A549 (cell line): ENCODE data around the gene AKR1C3. TPM values are rescaled to one million over a fixed set of nuclear protein-coding genes. Genes with fewer than 3 reads are reported as not detected.

Experiments used
- ATAC-seq, 2 experiments: fragments of 200-7000 bp in 1 of 2; fragments of >200 bp in 1 of 2; cut with Nextera tagmentation in 1 of 2; cut with Tn5 transposase in 1 of 2; 3 replicates each; pipeline versions ENCODE4 v1.8.0 to v1.9.1; 2018 to 2020; ENCODE audit warnings: mild to moderate bottlenecking in 1 of 2, moderate library complexity in 1 of 2
- CTCF ChIA-PET: fragments of 300-600 bp; sonication (Branson Sonifier 250); formaldehyde crosslinking; extraction: SDS; loops from one replicate; lab custom pipeline; 2021; ENCODE audit warnings: antibody characterized with exemption, inconsistent platforms; lab: Yijun Ruan, JAX
- POLR2A ChIA-PET: fragments of 350-600 bp; formaldehyde crosslinking; extraction: SDS; loops from one replicate; lab custom pipeline; 2021; ENCODE audit warnings: antibody characterized with exemption, inconsistent platforms; lab: Yijun Ruan, JAX
- DNase-seq, 2 experiments: peaks; one replicate each; pipeline versions ENCODE4 v3.0.0 to v3.0.0-alpha.2; 2011 to 2016; ENCODE audit warnings: low read depth in 1 of 2, low spot score in 1 of 2
- FAIRE-seq: peaks from 2 replicates; lab custom pipeline; 2011; peaks lifted over from hg19 to GRCh38; lab: Jason Lieb, UNC
- H3K27ac ChIP-seq, 2 experiments: fragments of >200 bp; sonication (Bioruptor Twin); formaldehyde crosslinking; 3 replicates each; pipeline ENCODE4 v1.5.1; 2016 to 2017
- H3K4me1 ChIP-seq: fragments of >200 bp; sonication (Bioruptor Twin); formaldehyde crosslinking; 3 replicates; pipeline ENCODE4 v1.6.1; 2016
- H3K4me2 ChIP-seq: fragments of >200 bp; sonication (Bioruptor Twin); formaldehyde crosslinking; 3 replicates; pipeline ENCODE4 v1.6.1; 2016
- H3K4me3 ChIP-seq: fragments of >200 bp; sonication (Bioruptor Twin); formaldehyde crosslinking; 3 replicates; pipeline ENCODE4 v1.5.1; 2016
- H3K9me3 ChIP-seq: fragments of >200 bp; sonication (Bioruptor Twin); formaldehyde crosslinking; 3 replicates; pipeline ENCODE4 v1.6.1; 2016
- CBX2 ChIP-seq: fragments of 200-600 bp; sonication (generic); IDR thresholded peaks from 2 replicates; pipeline ENCODE4 v1.6.1; 2016; ENCODE audit warnings: low read depth, mild to moderate bottlenecking, borderline replicate concordance
- CBX8 ChIP-seq: fragments of 200-600 bp; sonication (generic); IDR thresholded peaks from 2 replicates; pipeline ENCODE4 v1.6.1; 2016
- CEBPB ChIP-seq, 2 experiments: fragments of >200 bp in 1 of 2; sonication (Bioruptor Twin) in 1 of 2; formaldehyde crosslinking in 1 of 2; IDR thresholded peaks; 2 replicates each; pipeline ENCODE4 v1.6.1; 2012 to 2016
- CHD4 ChIP-seq: fragments of 200-600 bp; sonication (generic); IDR thresholded peaks from 2 replicates; pipeline ENCODE4 v1.6.1; 2016; ENCODE audit warnings: antibody characterized with exemption, mild to moderate bottlenecking, borderline replicate concordance
- EHF ChIP-seq: fragments of 250-450 bp; sonication (Bioruptor Pico); IDR thresholded peaks from 2 replicates; pipeline ENCODE4 v1.5.0; 2020; ENCODE audit warnings: mild to moderate bottlenecking
- EP300 ChIP-seq, 2 experiments: fragments of >200 bp; sonication (Bioruptor Twin); formaldehyde crosslinking; IDR thresholded peaks; 2 replicates in 1 of 2; 3 replicates in 1 of 2; pipeline ENCODE4 v1.6.1; 2016 to 2017
- FOSB ChIP-seq: fragments of 250-450 bp; sonication (Bioruptor Pico); IDR thresholded peaks from 2 replicates; pipeline ENCODE4 v1.5.0; 2020; ENCODE audit warnings: mild to moderate bottlenecking, moderate library complexity
- FOSL2 ChIP-seq, 2 experiments: fragments of 450-650 bp in 1 of 2; fragments of >200 bp in 1 of 2; sonication (Bioruptor Twin) in 1 of 2; formaldehyde crosslinking; IDR thresholded peaks; 2 replicates each; pipeline versions ENCODE4 v1.5.0 to v1.6.1; 2016 to 2020; ENCODE audit warnings: mild to moderate bottlenecking in 1 of 2, moderate library complexity in 1 of 2
- GATA3 ChIP-seq: IDR thresholded peaks from 2 replicates; pipeline ENCODE4 v1.6.1; 2012; ENCODE audit warnings: borderline replicate concordance
- HEYL ChIP-seq: fragments of 250-450 bp; sonication (Bioruptor Pico); IDR thresholded peaks from 2 replicates; pipeline ENCODE4 v1.8.0; 2021; ENCODE audit warnings: mild to moderate bottlenecking, moderate library complexity
- HOXA7 ChIP-seq: fragments of 250-450 bp; sonication (Bioruptor Pico); IDR thresholded peaks from 2 replicates; pipeline ENCODE4 v1.5.0; 2020; ENCODE audit warnings: mild to moderate bottlenecking, moderate library complexity
- HOXB13 ChIP-seq: fragments of 250-450 bp; sonication (Bioruptor Pico); IDR thresholded peaks from 2 replicates; pipeline ENCODE4 v1.5.0; 2020; ENCODE audit warnings: low read depth, mild to moderate bottlenecking, moderate library complexity
- KDM5A ChIP-seq: fragments of 200-600 bp; sonication (generic); IDR thresholded peaks from 2 replicates; pipeline ENCODE4 v1.6.1; 2016; ENCODE audit warnings: antibody characterized with exemption, mild to moderate bottlenecking
- MAFK ChIP-seq: fragments of 450-650 bp; IDR thresholded peaks from 2 replicates; pipeline ENCODE4 v1.6.1; 2014; ENCODE audit not compliant: partially characterized antibody
- NFE2L2 ChIP-seq: fragments of 150-350 bp; conservative IDR thresholded peaks from 2 replicates; pipeline ENCODE4 v1.6.1; 2014; ENCODE audit warnings: low read length
- NPAS2 ChIP-seq: fragments of 250-450 bp; sonication (Bioruptor Pico); IDR thresholded peaks from 2 replicates; pipeline ENCODE4 v1.8.0; 2022; ENCODE audit warnings: mild to moderate bottlenecking, moderate library complexity, borderline replicate concordance
- RCOR1 ChIP-seq: fragments of 150-350 bp; IDR thresholded peaks from 2 replicates; pipeline ENCODE4 v1.6.1; 2014; ENCODE audit warnings: antibody characterized with exemption, low read length, low read depth
- SREBF2 ChIP-seq: fragments of 450-650 bp; IDR thresholded peaks from 2 replicates; pipeline ENCODE4 v1.6.1; 2014; ENCODE audit warnings: mild to moderate bottlenecking, moderate library complexity
- TFCP2L1 ChIP-seq: fragments of 250-450 bp; sonication (Bioruptor Pico); IDR thresholded peaks from 2 replicates; pipeline ENCODE4 v1.5.0; 2021; ENCODE audit warnings: mild to moderate bottlenecking
- ZNF302 ChIP-seq: fragments of 250-450 bp; sonication (Bioruptor Pico); IDR thresholded peaks from 2 replicates; pipeline ENCODE4 v1.9.0; 2021; ENCODE audit warnings: inconsistent platforms, mild to moderate bottlenecking, moderate library complexity
- WGBS: methylation state at CpG from one replicate; pipeline ENCODE4 v1.1.6; 2017; ENCODE audit errors: missing lambda C conversion rate; 5-methylcytosine and 5-hydroxymethylcytosine counted together
- polyA plus RNA-seq, 4 experiments: library from polyadenylated mRNA; depleted of rRNA in 3 of 4; stranded (reverse); fragments of >200 nt; fragmentation: RNase III in 1 of 4; extraction: RNeasy Plus Mini Kit Qiagen cat#74134 plus additional on column Dnase treatment in 1 of 4; gene quantifications; 2 replicates in 3 of 4; 3 replicates in 1 of 4; pipeline ENCODE4 v1.2.3, GENCODE V29; 2011 to 2017
- TF ChIP-seq, protein P1 (sequence below): fragments of 150-350 bp; IDR thresholded peaks from 2 replicates; pipeline ENCODE4 v1.6.1; 2014; ENCODE audit warnings: low read depth, mild to moderate bottlenecking, low read length
- TF ChIP-seq, protein P2 (sequence below): fragments of >200 bp; sonication (Bioruptor Twin); formaldehyde crosslinking; IDR thresholded peaks from 3 replicates; pipeline ENCODE4 v1.6.1; 2016
- TF ChIP-seq, protein P3 (sequence below): fragments of 250-450 bp; sonication (Bioruptor Pico); IDR thresholded peaks from 2 replicates; pipeline ENCODE4 v1.5.0; 2020; ENCODE audit warnings: low read depth, mild to moderate bottlenecking, moderate library complexity
- TF ChIP-seq, protein P4 (sequence below): IDR thresholded peaks from 2 replicates; pipeline ENCODE4 v1.6.1; 2012
- TF ChIP-seq, protein P5 (sequence below): IDR thresholded peaks from 2 replicates; pipeline ENCODE4 v1.6.1; 2012
- TF ChIP-seq, protein P6 (sequence below): fragments of 450-650 bp; IDR thresholded peaks from 2 replicates; pipeline ENCODE4 v1.6.1; 2014; ENCODE audit warnings: antibody characterized with exemption

The AKR1C3 gene
- polyA plus RNA-seq, 2 of the 4 experiments (the other 2 are of a cell fraction): 1,998 to 3,820 TPM

DNA sequence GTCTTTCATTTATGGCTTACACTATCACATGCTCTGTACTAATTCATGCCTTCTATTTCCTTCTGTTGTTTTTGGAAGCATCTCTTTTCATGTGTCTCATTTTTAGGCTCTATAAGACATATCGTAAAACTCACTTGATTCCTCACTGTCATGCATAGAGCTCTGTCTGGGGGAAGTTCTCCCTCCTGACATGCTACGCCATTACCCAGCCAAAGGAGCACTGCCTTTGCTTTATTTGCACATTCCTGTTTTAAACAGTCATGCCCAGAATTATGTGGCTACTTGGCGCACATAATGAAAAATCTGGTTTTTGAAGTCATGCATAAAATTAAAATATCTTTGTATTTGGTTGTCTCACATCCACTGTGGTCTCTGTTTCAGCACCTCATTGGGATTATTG lies 17.6 kb upstream of the AKR1C3 start:
- TF ChIP-seq CBX8 (no peak), HOXB13 (CRISPR knock-in tag) (no peak), HEYL (CRISPR knock-in tag) (no peak), EHF (CRISPR knock-in tag) (no peak), ZNF302 (CRISPR knock-in tag) (no peak), KDM5A (no peak), FOSB (CRISPR knock-in tag) (no peak), CHD4 (no peak), TFCP2L1 (CRISPR knock-in tag) (no peak)
- TF ChIP-seq, protein P1, sequence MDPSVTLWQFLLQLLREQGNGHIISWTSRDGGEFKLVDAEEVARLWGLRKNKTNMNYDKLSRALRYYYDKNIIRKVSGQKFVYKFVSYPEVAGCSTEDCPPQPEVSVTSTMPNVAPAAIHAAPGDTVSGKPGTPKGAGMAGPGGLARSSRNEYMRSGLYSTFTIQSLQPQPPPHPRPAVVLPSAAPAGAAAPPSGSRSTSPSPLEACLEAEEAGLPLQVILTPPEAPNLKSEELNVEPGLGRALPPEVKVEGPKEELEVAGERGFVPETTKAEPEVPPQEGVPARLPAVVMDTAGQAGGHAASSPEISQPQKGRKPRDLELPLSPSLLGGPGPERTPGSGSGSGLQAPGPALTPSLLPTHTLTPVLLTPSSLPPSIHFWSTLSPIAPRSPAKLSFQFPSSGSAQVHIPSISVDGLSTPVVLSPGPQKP: no peak
- TF ChIP-seq, protein P2, sequence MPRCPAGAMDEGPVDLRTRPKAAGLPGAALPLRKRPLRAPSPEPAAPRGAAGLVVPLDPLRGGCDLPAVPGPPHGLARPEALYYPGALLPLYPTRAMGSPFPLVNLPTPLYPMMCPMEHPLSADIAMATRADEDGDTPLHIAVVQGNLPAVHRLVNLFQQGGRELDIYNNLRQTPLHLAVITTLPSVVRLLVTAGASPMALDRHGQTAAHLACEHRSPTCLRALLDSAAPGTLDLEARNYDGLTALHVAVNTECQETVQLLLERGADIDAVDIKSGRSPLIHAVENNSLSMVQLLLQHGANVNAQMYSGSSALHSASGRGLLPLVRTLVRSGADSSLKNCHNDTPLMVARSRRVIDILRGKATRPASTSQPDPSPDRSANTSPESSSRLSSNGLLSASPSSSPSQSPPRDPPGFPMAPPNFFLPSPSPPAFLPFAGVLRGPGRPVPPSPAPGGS: no peak
- TF ChIP-seq, protein P3, sequence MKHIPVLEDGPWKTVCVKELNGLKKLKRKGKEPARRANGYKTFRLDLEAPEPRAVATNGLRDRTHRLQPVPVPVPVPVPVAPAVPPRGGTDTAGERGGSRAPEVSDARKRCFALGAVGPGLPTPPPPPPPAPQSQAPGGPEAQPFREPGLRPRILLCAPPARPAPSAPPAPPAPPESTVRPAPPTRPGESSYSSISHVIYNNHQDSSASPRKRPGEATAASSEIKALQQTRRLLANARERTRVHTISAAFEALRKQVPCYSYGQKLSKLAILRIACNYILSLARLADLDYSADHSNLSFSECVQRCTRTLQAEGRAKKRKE (CRISPR knock-in tag): no peak
- TF ChIP-seq, protein P4, sequence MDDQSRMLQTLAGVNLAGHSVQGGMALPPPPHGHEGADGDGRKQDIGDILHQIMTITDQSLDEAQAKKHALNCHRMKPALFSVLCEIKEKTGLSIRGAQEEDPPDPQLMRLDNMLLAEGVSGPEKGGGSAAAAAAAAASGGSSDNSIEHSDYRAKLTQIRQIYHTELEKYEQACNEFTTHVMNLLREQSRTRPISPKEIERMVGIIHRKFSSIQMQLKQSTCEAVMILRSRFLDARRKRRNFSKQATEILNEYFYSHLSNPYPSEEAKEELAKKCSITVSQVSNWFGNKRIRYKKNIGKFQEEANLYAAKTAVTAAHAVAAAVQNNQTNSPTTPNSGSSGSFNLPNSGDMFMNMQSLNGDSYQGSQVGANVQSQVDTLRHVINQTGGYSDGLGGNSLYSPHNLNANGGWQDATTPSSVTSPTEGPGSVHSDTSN: no peak
- Histone ChIP-seq H3K4me2 (no peak overlapping the region), H3K27ac (peak overlapping the region; percentile 95 to 96), H3K4me3 (no peak overlapping the region), H3K4me1 (peaks cover 82% of the 10 kb centered on the region), H3K9me3 (peaks cover 19% of the 10 kb centered on the region; the same call in 1 of the 3 replicates)
- DNase-seq (no peak), FAIRE-seq (no peak), ATAC-seq (no peak)
- POLR2A ChIA-PET: interaction anchor here (0.6 kb wide), 1 partner anchor 17 kb away, joined by 3 read pairs; no protein-coding TSS in a partner anchor
- CTCF ChIA-PET: interaction anchor here (1.2 kb wide), 1 partner anchor 17 kb away, joined by 4 read pairs; the partner anchor contains the start of gene AKR1C3
- 73% methylated on average over 3 of the region's 3 CpGs for WGBS

DNA sequence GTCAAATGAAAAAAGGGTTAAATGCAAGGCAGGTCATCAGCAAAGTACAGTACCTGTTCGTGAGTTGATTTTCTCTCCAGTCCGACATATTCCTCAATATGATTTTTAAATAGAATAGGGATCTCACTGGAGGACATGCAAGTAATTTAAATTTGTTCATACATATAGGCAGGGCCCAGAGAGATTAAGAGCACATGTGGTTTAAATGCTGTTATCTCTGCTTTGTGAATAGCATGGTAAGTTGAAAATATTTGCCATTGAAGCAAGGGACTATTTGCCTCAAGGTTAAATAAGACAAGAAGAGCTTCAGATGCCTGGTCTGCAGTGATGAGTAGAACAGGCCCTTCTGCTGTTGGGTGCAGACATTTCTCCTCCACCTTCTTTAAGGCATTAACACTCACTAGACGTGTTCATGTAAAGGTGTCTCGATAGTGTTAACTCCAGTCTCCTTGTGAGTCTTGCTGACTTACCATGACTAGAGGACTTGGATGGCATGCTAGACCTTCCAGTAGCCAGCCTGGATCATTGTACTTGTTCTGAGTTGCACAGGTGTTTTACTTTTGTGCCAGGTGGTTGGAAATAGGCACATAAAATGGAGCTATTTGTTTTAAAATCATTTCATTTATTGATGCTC lies 15.6 kb upstream of the AKR1C3 start:
- H3K9me3 ChIP-seq: peaks cover 19% of the 10 kb centered on the region; the same call in 1 of the 3 replicates
- H3K4me1 ChIP-seq: peaks cover 73% of the 10 kb centered on the region
- peak overlapping the region; percentile 71 for H3K4me2 ChIP-seq
- ATAC-seq (peak; percentile 78 to 83), FAIRE-seq (peak; percentile 92), DNase-seq (peak in 1 of 2 experiments; percentile 87)
- H3K27ac ChIP-seq: peak overlapping the region; percentile 95 to 96
- ChIA-PET POLR2A (interaction anchor here (1.3 kb wide), 1 partner anchor 16 kb away, joined by 8 read pairs; the partner anchor contains the start of gene AKR1C3), CTCF (interaction anchor here (1.3 to 2.0 kb wide), 3 partner anchors 8 to 17 kb away, joined by 3 to 7 read pairs (median 5); no protein-coding TSS in a partner anchor)
- 56% methylated on average over 4 of the region's 4 CpGs for WGBS
- TF ChIP-seq NFE2L2 (peak; percentile 71), MAFK (peak; percentile 93), HOXB13 (CRISPR knock-in tag) (peak; percentile 26; the same call in 1 of the 2 replicates), CBX8 (no peak), SREBF2 (no peak), EHF (CRISPR knock-in tag) (no peak), CBX2 (no peak), GATA3 (no peak), HEYL (CRISPR knock-in tag) (no peak), RCOR1 (no peak), CEBPB (IDR thresholded peaks at IDR 0.05) (no peak), FOSL2 (IDR thresholded peaks at IDR 0.05) (no peak), FOSL2 (CRISPR knock-in tag; IDR thresholded peaks at IDR 0.05) (peak; percentile 30; the same call in 1 of the 2 replicates), NPAS2 (no peak), EP300 (IDR thresholded peaks at IDR 0.05) (0 out of 5 replicates have a peak, but pooled peaks of 1 of the 2 experiments have one; percentile 10), HOXA7 (no peak)
- TF ChIP-seq, protein P5, sequence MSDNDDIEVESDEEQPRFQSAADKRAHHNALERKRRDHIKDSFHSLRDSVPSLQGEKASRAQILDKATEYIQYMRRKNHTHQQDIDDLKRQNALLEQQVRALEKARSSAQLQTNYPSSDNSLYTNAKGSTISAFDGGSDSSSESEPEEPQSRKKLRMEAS: no peak; the same call in 1 of the 2 replicates
- TF ChIP-seq, protein P2: no peak
- TF ChIP-seq, protein P3 (CRISPR knock-in tag): peak; percentile 66; the same call in 1 of the 2 replicates
- TF ChIP-seq, protein P6, sequence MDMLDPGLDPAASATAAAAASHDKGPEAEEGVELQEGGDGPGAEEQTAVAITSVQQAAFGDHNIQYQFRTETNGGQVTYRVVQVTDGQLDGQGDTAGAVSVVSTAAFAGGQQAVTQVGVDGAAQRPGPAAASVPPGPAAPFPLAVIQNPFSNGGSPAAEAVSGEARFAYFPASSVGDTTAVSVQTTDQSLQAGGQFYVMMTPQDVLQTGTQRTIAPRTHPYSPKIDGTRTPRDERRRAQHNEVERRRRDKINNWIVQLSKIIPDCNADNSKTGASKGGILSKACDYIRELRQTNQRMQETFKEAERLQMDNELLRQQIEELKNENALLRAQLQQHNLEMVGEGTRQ: no peak
- no peak overlapping the region for H3K4me3 ChIP-seq
